K562 (cell line): ENCODE data around the gene CLTB. TPM values are rescaled to one million over a fixed set of nuclear protein-coding genes. Genes with fewer than 3 reads are reported as not detected.
A peak's percentile ranks its signal among the peaks of the same experiment; 100 is the strongest.

Source experiments
- CBX8 ChIP-seq: fragments of 200-600 bp; sonication (generic); IDR thresholded peaks from 2 replicates; pipeline ENCODE4 v1.6.1; 2012; ENCODE audit warnings: borderline replicate concordance, mixed run types, low read depth, mild to moderate bottlenecking, moderate library complexity, mixed read lengths, low read length, control low read depth, inconsistent platforms; ENCODE audit not compliant: poor library complexity, severe bottlenecking; ENCODE audit errors: extremely low read depth
- HDAC6 ChIP-seq: IDR thresholded peaks from 2 replicates; pipeline ENCODE4 v1.6.1; 2012; ENCODE audit warnings: low read depth, mild to moderate bottlenecking, control low read depth, inconsistent platforms, low read length, moderate library complexity
- KAT7 ChIP-seq: sonication (generic); formaldehyde crosslinking; IDR thresholded peaks from 2 replicates; pipeline ENCODE4 v1.8.0; 2022; ENCODE audit warnings: missing genetic modification reagents, mild to moderate bottlenecking, borderline replicate concordance
- MEF2D ChIP-seq: conservative IDR thresholded peaks from 2 replicates; pipeline ENCODE4 v1.6.1; 2016; ENCODE audit warnings: low read depth, missing genetic modification characterization, missing compliant biosample characterization
- NR2C2 ChIP-seq, 2 experiments: fragments of 200-800 bp in 1 of 2; sonication (Bioruptor generic) in 1 of 2; sonication (generic) in 1 of 2; formaldehyde crosslinking in 1 of 2; IDR thresholded peaks; 2 replicates each; pipeline versions ENCODE4 v1.6.1 to v1.8.0; 2016 to 2022; ENCODE audit warnings: mild to moderate bottlenecking in 1 of 2, missing compliant biosample characterization in 1 of 2, missing genetic modification characterization in 1 of 2, missing genetic modification reagents in 1 of 2
- SP1 ChIP-seq: sonication (generic); formaldehyde crosslinking; IDR thresholded peaks from 2 replicates; pipeline ENCODE4 v1.8.1; 2022; ENCODE audit warnings: mild to moderate bottlenecking, missing genetic modification reagents
- polyA plus RNA-seq, 8 experiments: library from polyadenylated mRNA; depleted of rRNA in 4 of 8; stranded (reverse) in 5 of 8; unstranded in 3 of 8; fragments of >200 nt; fragmentation: Nextera tagmentation in 2 of 8; fragmentation: Illumina TruSeq in 1 of 8; extraction: Ambion mirVana in 2 of 8; extraction: Trizol in 1 of 8; gene quantifications; 2 replicates each; pipeline versions ENCODE4 v1.2.1 to v1.2.3, GENCODE V29; 2011 to 2014; ENCODE audit warnings: inconsistent platforms in 1 of 8, missing spikeins in 1 of 8
- total RNA-seq, 7 experiments: library from RNA; depleted of rRNA in 6 of 7; stranded (reverse); fragments of >200 nt in 6 of 7; fragmentation: Illumina TruSeq in 2 of 7; extraction: Trizol in 2 of 7; gene quantifications; 2 replicates each; pipeline versions ENCODE4 v1.2.1 to v1.2.3, GENCODE V29; 2011 to 2021; ENCODE audit warnings: low replicate concordance in 1 of 7
- TF ChIP-seq, protein P1 (sequence below): fragments of 250-450 bp; sonication (Bioruptor Pico); IDR thresholded peaks from 2 replicates; pipeline ENCODE4 v1.4.0; 2020
- TF ChIP-seq, protein P2 (sequence below), 2 experiments: fragments of 450-650 bp; IDR thresholded peaks; 2 replicates each; pipeline ENCODE4 v1.6.1; 2016; ENCODE audit warnings: mild to moderate bottlenecking in 2 of 2, borderline replicate concordance in 1 of 2, low read depth in 1 of 2, moderate library complexity in 1 of 2
- TF ChIP-seq, protein P3 (sequence below), 2 experiments: fragments of 250-450 bp in 1 of 2; fragments of 450-650 bp in 1 of 2; sonication (Bioruptor Pico) in 1 of 2; IDR thresholded peaks; 2 replicates each; pipeline versions ENCODE4 v1.6.1 to v1.8.0; 2016 to 2021; ENCODE audit warnings: mild to moderate bottlenecking in 2 of 2, moderate library complexity in 2 of 2, missing compliant biosample characterization in 1 of 2, missing genetic modification characterization in 1 of 2

Gene CLTB
- total and polyA plus RNA-seq, 9 of the 15 experiments (the other 6 are each of a cell fraction or from before 2014, with no cell fraction given) = 1.8 to 117 (median 39.0) TPM

DNA sequence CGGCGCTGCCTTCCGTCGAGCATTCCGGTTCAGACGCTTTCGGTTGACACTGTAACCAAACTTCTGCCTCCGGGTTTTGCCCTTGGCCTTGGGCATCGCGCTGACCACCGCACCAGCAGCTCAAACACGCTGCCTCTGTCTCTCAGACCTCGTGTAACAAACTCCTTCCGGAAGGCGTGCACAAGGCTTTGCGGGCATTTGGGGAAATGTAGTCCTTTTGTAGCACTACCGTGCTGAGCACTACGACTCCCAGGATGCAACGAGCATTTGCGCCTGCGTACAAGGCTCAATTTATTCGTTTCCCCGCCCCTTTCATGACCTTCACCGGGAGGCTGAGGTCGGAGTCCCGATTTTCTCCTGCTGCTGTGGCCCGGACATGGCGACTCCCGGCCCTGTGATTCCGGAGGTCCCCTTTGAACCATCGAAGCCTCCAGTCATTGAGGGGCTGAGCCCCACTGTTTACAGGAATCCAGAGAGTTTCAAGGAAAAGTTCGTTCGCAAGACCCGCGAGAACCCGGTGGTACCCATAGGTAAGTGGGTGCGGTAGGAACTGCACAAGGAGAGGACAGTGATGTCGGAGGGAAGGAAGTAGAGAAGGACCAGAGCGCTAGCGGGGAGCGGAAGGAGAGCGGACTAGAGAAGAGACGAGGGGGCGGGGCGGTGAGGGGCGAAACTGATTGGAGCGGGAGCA is 27.8 kb downstream of the CLTB start, which contains the start of the genes HIGD2A and NOP16 (continued):
- TF ChIP-seq, protein P1, sequence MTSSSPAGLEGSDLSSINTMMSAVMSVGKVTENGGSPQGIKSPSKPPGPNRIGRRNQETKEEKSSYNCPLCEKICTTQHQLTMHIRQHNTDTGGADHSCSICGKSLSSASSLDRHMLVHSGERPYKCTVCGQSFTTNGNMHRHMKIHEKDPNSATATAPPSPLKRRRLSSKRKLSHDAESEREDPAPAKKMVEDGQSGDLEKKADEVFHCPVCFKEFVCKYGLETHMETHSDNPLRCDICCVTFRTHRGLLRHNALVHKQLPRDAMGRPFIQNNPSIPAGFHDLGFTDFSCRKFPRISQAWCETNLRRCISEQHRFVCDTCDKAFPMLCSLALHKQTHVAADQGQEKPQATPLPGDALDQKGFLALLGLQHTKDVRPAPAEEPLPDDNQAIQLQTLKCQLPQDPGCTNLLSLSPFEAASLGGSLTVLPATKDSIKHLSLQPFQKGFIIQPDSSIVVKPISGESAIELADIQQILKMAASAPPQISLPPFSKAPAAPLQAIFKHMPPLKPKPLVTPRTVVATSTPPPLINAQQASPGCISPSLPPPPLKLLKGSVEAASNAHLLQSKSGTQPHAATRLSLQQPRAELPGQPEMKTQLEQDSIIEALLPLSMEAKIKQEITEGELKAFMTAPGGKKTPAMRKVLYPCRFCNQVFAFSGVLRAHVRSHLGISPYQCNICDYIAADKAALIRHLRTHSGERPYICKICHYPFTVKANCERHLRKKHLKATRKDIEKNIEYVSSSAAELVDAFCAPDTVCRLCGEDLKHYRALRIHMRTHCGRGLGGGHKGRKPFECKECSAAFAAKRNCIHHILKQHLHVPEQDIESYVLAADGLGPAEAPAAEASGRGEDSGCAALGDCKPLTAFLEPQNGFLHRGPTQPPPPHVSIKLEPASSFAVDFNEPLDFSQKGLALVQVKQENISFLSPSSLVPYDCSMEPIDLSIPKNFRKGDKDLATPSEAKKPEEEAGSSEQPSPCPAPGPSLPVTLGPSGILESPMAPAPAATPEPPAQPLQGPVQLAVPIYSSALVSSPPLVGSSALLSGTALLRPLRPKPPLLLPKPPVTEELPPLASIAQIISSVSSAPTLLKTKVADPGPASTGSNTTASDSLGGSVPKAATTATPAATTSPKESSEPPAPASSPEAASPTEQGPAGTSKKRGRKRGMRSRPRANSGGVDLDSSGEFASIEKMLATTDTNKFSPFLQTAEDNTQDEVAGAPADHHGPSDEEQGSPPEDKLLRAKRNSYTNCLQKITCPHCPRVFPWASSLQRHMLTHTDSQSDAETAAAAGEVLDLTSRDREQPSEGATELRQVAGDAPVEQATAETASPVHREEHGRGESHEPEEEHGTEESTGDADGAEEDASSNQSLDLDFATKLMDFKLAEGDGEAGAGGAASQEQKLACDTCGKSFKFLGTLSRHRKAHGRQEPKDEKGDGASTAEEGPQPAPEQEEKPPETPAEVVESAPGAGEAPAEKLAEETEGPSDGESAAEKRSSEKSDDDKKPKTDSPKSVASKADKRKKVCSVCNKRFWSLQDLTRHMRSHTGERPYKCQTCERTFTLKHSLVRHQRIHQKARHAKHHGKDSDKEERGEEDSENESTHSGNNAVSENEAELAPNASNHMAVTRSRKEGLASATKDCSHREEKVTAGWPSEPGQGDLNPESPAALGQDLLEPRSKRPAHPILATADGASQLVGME = no peak
- TF ChIP-seq KAT7 (CRISPR knock-in tag) (peak; percentile 94; the same call in 1 of the 2 replicates), CBX8 (no peak), SP1 (CRISPR knock-in tag) (peak; percentile 98), NR2C2 (CRISPR knock-in tag; IDR thresholded peaks at IDR 0.05) (peak; percentile 53; the same call in 1 of the 2 replicates), NR2C2 (tag; IDR thresholded peaks at IDR 0.05) (peak; percentile 97), MEF2D (tag) (peak; percentile 70; the same call in 1 of the 2 replicates), HDAC6 (no peak)
- TF ChIP-seq, protein P2, sequence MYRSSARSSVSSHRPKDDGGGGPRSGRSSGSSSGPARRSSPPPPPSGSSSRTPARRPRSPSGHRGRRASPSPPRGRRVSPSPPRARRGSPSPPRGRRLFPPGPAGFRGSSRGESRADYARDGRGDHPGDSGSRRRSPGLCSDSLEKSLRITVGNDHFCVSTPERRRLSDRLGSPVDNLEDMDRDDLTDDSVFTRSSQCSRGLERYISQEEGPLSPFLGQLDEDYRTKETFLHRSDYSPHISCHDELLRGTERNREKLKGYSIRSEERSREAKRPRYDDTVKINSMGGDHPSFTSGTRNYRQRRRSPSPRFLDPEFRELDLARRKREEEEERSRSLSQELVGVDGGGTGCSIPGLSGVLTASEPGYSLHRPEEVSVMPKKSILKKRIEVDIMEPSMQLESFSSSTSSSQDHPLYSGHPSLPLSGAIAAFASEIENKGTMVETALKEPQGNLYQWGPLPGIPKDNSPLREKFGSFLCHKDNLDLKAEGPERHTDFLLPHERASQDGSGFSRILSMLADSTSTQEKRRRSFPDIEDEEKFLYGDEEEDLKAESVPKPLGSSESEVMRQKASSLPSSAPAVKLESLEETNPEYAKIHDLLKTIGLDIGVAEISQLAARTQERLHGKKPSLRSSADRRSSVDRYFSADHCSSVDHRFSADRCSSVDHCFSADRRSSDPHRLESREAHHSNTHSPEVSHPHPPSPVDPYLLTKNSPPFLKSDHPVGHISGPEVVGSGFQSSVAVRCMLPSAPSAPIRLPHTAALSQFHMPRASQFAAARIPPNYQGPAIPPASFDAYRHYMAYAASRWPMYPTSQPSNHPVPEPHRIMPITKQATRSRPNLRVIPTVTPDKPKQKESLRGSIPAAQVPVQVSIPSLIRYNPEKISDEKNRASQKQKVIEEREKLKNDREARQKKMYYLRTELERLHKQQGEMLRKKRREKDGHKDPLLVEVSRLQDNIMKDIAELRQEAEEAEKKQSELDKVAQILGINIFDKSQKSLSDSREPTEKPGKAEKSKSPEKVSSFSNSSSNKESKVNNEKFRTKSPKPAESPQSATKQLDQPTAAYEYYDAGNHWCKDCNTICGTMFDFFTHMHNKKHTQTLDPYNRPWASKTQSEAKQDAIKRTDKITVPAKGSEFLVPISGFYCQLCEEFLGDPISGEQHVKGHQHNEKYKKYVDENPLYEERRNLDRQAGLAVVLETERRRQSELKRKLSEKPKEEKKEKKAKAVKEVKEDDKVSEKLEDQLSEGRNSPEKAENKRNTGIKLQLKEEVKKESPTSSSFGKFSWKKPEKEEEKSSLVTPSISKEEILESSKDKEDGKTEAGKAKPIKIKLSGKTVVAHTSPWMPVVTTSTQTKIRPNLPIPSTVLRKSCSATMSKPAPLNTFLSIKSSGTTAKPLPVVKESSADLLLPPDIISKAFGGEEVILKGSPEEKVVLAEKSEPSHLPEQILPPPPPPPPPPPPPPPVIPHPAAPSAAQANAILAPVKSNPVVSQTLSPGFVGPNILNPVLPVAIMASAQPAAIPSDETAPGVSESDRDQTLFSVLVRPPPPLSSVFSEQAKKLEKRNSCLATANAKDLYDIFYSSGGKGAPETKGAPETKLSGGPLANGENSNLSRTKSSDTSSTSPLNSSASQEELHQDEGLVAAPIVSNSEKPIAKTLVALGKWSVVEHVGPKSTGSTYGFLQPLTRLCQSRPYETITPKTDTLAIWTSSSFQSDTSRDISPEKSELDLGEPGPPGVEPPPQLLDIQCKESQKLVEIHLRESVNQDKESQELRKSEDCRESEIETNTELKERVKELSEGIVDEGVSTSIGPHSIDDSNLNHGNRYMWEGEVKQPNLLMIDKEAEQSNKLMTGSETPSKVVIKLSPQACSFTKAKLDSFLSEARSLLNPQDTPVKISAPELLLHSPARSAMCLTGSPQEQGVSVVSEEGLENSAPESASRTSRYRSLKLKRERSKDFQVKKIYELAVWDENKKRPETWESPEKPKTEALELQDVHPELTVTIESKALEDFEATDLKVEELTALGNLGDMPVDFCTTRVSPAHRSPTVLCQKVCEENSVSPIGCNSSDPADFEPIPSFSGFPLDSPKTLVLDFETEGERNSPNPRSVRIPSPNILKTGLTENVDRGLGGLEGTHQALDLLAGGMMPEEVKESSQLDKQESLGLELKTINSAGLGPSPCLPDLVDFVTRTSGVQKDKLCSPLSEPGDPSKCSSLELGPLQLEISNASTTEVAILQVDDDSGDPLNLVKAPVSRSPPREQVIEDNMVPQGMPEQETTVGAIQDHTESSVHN (IDR thresholded peaks at IDR 0.05; ENCODE audit: borderline replicate concordance in 1 of 2, low read depth in 1 of 2) = peak in 1 of 2 experiments; percentile 73; a peak in 2 of 4 replicates
- TF ChIP-seq, protein P3, sequence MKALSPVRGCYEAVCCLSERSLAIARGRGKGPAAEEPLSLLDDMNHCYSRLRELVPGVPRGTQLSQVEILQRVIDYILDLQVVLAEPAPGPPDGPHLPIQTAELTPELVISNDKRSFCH (CRISPR knock-in tag; IDR thresholded peaks at IDR 0.05) = no peak
- TF ChIP-seq, protein P3 (tag; IDR thresholded peaks at IDR 0.05) = peak; percentile 92
